ENCODE results near the gene SALL2.
A peak's percentile ranks its signal among the peaks of the same experiment; 100 is the strongest.

SALL2 gene

GRCh38 chr14:21527318-21527679 is 1.2 kb upstream of the SALL2 start:
- DNase-seq (ENCODE audit: low spot score), result no peak

GRCh38 chr14:21526672-21527317 is 649 bp upstream of the SALL2 start:
- DNase-seq (ENCODE audit: low spot score), result no peak

- no peak for DNase-seq (ENCODE audit: low spot score)
These were observed 580 bp downstream of the SALL2 start for GRCh38 chr14:21525571-21525961.

- no peak for DNase-seq (ENCODE audit: low spot score)
These were observed 1.3 kb downstream of the SALL2 start for GRCh38 chr14:21524575-21525490.

GRCh38 chr14:21523203-21523602 is 2.9 kb downstream of the SALL2 start:
- DNase-seq (ENCODE audit: low spot score), result no peak

- no peak for DNase-seq (ENCODE audit: low spot score)
These were observed 4.6 kb downstream of the SALL2 start for GRCh38 chr14:21521501-21521900.

- DNase-seq (ENCODE audit: low spot score), result no peak
These were observed 5.4 kb downstream of the SALL2 start for GRCh38 chr14:21520767-21521166.

- DNase-seq (ENCODE audit: low spot score), result no peak
These were observed 7.4 kb downstream of the SALL2 start for GRCh38 chr14:21518725-21519124.

- DNase-seq (ENCODE audit: low spot score), result no peak
These were observed 11.8 kb downstream of the SALL2 start for GRCh38 chr14:21514341-21514740.

GRCh38 chr14:21510735-21511657 is 15.2 kb downstream of the SALL2 start, which contains the start of gene METTL3:
METTL3 (minus strand) TSS chr14:21511340; CDS start chr14:21511223, 117 bp downstream.
- DNase-seq (ENCODE audit: low spot score), result peak; percentile 91

- no peak for DNase-seq (ENCODE audit: low spot score)
These were observed 16.6 kb downstream of the SALL2 start for GRCh38 chr14:21509432-21510143.

GRCh38 chr14:21506557-21506956 is 19.6 kb downstream of the SALL2 start:
- no peak for DNase-seq (ENCODE audit: low spot score)

GRCh38 chr14:21505012-21505553 is 21.1 kb downstream of the SALL2 start:
- DNase-seq (ENCODE audit: low spot score), result no peak

GRCh38 chr14:21503376-21503775 is 22.8 kb downstream of the SALL2 start:
- no peak for DNase-seq (ENCODE audit: low spot score)

- no peak for DNase-seq (ENCODE audit: low spot score)
These were observed 24.6 kb downstream of the SALL2 start for GRCh38 chr14:21501568-21501967.

- peak; percentile 28 for DNase-seq (ENCODE audit: low spot score)
These were observed 27.3 kb downstream of the SALL2 start for GRCh38 chr14:21498540-21499526.

GRCh38 chr14:21496453-21496852 is 29.7 kb downstream of the SALL2 start:
- no peak for DNase-seq (ENCODE audit: low spot score)

- no peak for DNase-seq (ENCODE audit: low spot score)
These were observed 31.0 kb downstream of the SALL2 start for GRCh38 chr14:21494902-21495762.

- DNase-seq (ENCODE audit: low spot score), result no peak
These were observed 39.5 kb downstream of the SALL2 start for GRCh38 chr14:21486640-21487087.

Data from COLO829 (cell line).